Measurements from ENCODE around the gene RWDD2A. TPM values are rescaled to one million over a fixed set of nuclear protein-coding genes. Genes with fewer than 3 reads are reported as not detected.

The RWDD2A gene
- total and polyA plus RNA-seq, 2 of the 8 experiments (the other 6 are each of a cell fraction or from before 2014, with no cell fraction given): 2.1 to 3.6 TPM

DNA sequence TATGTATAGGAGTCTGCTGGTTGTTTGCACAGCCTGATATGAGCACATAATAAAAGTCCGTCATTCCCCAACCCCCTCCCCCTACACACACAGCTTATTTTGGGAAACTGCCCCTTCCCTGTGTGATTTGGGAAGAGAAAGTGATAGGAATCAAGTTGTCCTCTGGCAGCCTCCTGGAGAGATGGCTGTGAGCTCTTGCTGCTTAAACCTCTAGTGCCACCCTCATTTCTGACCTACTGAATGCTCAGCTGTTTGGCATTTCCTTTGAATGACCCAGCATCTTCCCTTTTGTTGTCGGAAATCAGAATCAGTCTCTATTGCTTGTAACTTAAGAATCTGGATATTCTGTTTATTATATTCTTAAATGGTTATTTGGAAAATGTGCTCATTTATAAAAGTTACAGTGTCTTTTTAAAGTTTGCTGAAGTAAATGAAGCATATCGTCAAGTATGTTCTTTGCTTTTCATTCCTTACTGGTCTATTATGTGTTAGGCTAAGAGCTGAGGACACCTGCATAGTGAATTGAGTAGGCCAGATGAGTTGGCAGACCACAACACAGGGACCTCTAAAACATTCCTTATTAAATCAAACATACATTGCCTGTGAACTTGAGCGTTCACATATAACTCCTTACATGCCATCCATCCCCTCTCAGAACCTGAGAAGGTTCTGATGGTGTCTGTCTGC lies 5.5 kb downstream of the RWDD2A start:
- POLR2A ChIA-PET (ENCODE audit: partially characterized antibody): no interaction called here

More for the DNA sequence above, 5.5 kb downstream of the RWDD2A start:
- Histone ChIP-seq H4K8ac (ENCODE audit: extremely low read depth, insufficient read depth, low read length) (no peak overlapping the region), H2AFZ (ENCODE audit: low read length) (no peak overlapping the region), H3K4me3 (ENCODE audit: extremely low read depth in 1 of 4, insufficient read depth in 2 of 4, low read depth in 3 of 4, low read length in 4 of 4) (no peak overlapping the region), H3K9me3 (ENCODE audit: insufficient read depth in 2 of 2, low read depth in 1 of 2, low read length in 1 of 2) (no peaks in the 10 kb centered on the region), H3K27ac (ENCODE audit: low read depth, low read length) (no peak overlapping the region), H3K18ac (ENCODE audit: extremely low read depth, low read length) (no peak overlapping the region), H3K4ac (replicated peaks; ENCODE audit: insufficient read length, low read depth, low read length) (no peak overlapping the region), H3K79me1 (ENCODE audit: low read depth, low read length) (no peaks in the 10 kb centered on the region), H3K23ac (ENCODE audit: insufficient read length) (no peak overlapping the region), H3K14ac (ENCODE audit: insufficient read length) (no peak overlapping the region), H2BK5ac (ENCODE audit: low read depth, low read length) (no peak overlapping the region), H2BK20ac (ENCODE audit: low read length) (0 out of 2 replicates have a peak overlapping the region, but pooled peaks have one; percentile 36), H3K23me2 (ENCODE audit: low read depth, low read length) (peaks cover 4% of the 10 kb centered on the region), H3K9ac (replicated peaks in 1 of 4; ENCODE audit: extremely low read depth in 1 of 4, low read depth in 3 of 4, low read length in 3 of 4) (no peak overlapping the region), H3K27me3 (replicated peaks in 1 of 4; ENCODE audit: control insufficient read depth in 3 of 4, extremely low read depth in 1 of 4, insufficient read depth in 3 of 4, low read length in 3 of 4) (no peaks in the 10 kb centered on the region), H3K4me2 (ENCODE audit: insufficient read depth in 1 of 2, low read depth in 2 of 2, low read length in 2 of 2) (no peak overlapping the region), H4K5ac (ENCODE audit: insufficient read length, low read depth, low read length) (no peak overlapping the region), H4K20me1 (replicated peaks in 1 of 2; ENCODE audit: control insufficient read depth in 1 of 2, insufficient read depth in 2 of 2, low read length in 2 of 2) (no peaks in the 10 kb centered on the region), H3K79me2 (ENCODE audit: control insufficient read depth in 1 of 2, insufficient read depth in 2 of 2, low read length in 2 of 2) (no peaks in the 10 kb centered on the region), H2BK12ac (ENCODE audit: low read depth, low read length) (no peak overlapping the region), H2BK120ac (replicated peaks; ENCODE audit: low read depth, low read length) (no peak overlapping the region), H3K56ac (replicated peaks; ENCODE audit: insufficient read length, low read depth, low read length) (no peak overlapping the region), H3K36me3 (ENCODE audit: control insufficient read depth in 2 of 4, insufficient read depth in 4 of 4, low read length in 3 of 4) (peaks cover 0 to 7% (median 0%) of the 10 kb centered on the region in 4 experiments; a peak in 4 of 8 replicates), H4K91ac (replicated peaks; ENCODE audit: insufficient read length, low read length) (no peak overlapping the region), H3K4me1 (replicated peaks in 1 of 4; ENCODE audit: control insufficient read depth in 3 of 4, insufficient read depth in 4 of 4, low read length in 3 of 4) (no peaks in the 10 kb centered on the region), H2AK5ac (ENCODE audit: low read depth, low read length) (no peak overlapping the region), H2BK15ac (ENCODE audit: low read length) (no peak overlapping the region)
- DNase-seq (ENCODE audit: low read depth in 1 of 2, low spot score in 2 of 2) (no peak), FAIRE-seq (no peak)
- 90% methylated on average over 4 of the region's 4 CpGs; no CpG with 5 or more reads in 1 of the 2 experiments for WGBS, 2 experiments (ENCODE audit: extremely low coverage in 1 of 2, insufficient coverage in 1 of 2, insufficient read length in 1 of 2, insufficient replicate concordance in 2 of 2, low coverage in 1 of 2, low lambda C conversion rate in 2 of 2, missing lambda C conversion rate in 1 of 2)
- CTCF ChIA-PET (ENCODE audit: partially characterized antibody): interaction anchor here (0.6 to 8.9 kb wide), 6 partner anchors 17 to 317 kb away, joined by 3 to 42 read pairs (median 4); partner anchors contain the start of gene DOP1A
- TF ChIP-seq SP2 (IDR thresholded peaks at IDR 0.05; ENCODE audit: low read length): no peak
- TF ChIP-seq, protein P1, sequence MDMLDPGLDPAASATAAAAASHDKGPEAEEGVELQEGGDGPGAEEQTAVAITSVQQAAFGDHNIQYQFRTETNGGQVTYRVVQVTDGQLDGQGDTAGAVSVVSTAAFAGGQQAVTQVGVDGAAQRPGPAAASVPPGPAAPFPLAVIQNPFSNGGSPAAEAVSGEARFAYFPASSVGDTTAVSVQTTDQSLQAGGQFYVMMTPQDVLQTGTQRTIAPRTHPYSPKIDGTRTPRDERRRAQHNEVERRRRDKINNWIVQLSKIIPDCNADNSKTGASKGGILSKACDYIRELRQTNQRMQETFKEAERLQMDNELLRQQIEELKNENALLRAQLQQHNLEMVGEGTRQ (IDR thresholded peaks at IDR 0.05; ENCODE audit: low read length): no peak
- TF ChIP-seq POLR2A (IDR thresholded peaks at IDR 0.05; ENCODE audit: control extremely low read depth in 1 of 2, low read depth in 2 of 2, low read length in 2 of 2): no peak
- TF ChIP-seq, protein P2, sequence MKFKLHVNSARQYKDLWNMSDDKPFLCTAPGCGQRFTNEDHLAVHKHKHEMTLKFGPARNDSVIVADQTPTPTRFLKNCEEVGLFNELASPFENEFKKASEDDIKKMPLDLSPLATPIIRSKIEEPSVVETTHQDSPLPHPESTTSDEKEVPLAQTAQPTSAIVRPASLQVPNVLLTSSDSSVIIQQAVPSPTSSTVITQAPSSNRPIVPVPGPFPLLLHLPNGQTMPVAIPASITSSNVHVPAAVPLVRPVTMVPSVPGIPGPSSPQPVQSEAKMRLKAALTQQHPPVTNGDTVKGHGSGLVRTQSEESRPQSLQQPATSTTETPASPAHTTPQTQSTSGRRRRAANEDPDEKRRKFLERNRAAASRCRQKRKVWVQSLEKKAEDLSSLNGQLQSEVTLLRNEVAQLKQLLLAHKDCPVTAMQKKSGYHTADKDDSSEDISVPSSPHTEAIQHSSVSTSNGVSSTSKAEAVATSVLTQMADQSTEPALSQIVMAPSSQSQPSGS (IDR thresholded peaks at IDR 0.05; ENCODE audit: low read length): no peak
- no peak for TF ChIP-seq TAF7 (optimal IDR thresholded peaks at IDR 0.05; ENCODE audit: borderline replicate concordance, low read depth, low read length)
- no peak for TF ChIP-seq KDM5A (IDR thresholded peaks at IDR 0.05; ENCODE audit: low read length)
- no peak for TF ChIP-seq SP1 (IDR thresholded peaks at IDR 0.05; ENCODE audit: low read depth, low read length)
- TF ChIP-seq POU5F1 (IDR thresholded peaks at IDR 0.05; ENCODE audit: low read depth, low read length): no peak
- TF ChIP-seq PHF8 (conservative IDR thresholded peaks at IDR 0.05; ENCODE audit: low read depth, low read length): no peak
- TF ChIP-seq, protein P3, sequence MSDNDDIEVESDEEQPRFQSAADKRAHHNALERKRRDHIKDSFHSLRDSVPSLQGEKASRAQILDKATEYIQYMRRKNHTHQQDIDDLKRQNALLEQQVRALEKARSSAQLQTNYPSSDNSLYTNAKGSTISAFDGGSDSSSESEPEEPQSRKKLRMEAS (IDR thresholded peaks at IDR 0.05): no peak
- TF ChIP-seq SIX5 (IDR thresholded peaks at IDR 0.05; ENCODE audit: low read depth, low read length): no peak

Data from H1 (cell line).